HL-60 (cell line): ENCODE measurements around the gene TLL2.

Experiments
- DNase-seq, 2 experiments: peaks; one replicate each; pipeline ENCODE4 v3.0.0-alpha.2; 2010 to 2020; ENCODE audit warnings: low read depth in 1 of 2, low spot score in 1 of 2
- H3K27ac ChIP-seq: fragments of 250-450 bp; sonication (Bioruptor Pico); replicated peaks from 2 replicates; pipeline ENCODE4 v1.5.1; 2020; ENCODE audit warnings: mild to moderate bottlenecking, moderate library complexity
- H3K27me3 ChIP-seq: fragments of 250-450 bp; sonication (Bioruptor Pico); 2 replicates; pipeline ENCODE4 v1.5.1; 2021; ENCODE audit warnings: mild to moderate bottlenecking, moderate library complexity; ENCODE audit not compliant: insufficient read depth, poor library complexity, severe bottlenecking
- H3K4me3 ChIP-seq: replicated peaks from 2 replicates; pipeline ENCODE4 v1.5.1; 2011; ENCODE audit warnings: mild to moderate bottlenecking, control low read depth, low read length; ENCODE audit not compliant: insufficient read depth
- CTCF ChIP-seq: IDR thresholded peaks from one replicate; pipeline ENCODE4 v1.5.1; 2011; ENCODE audit warnings: low read length, control low read depth, inconsistent platforms; ENCODE audit not compliant: insufficient read depth
- GABPA ChIP-seq: IDR thresholded peaks from 2 replicates; pipeline ENCODE4 v1.6.1; 2012; ENCODE audit warnings: low read depth
- POLR2AphosphoS5 ChIP-seq: IDR thresholded peaks from 2 replicates; pipeline ENCODE4 v1.6.1; 2012; ENCODE audit warnings: low read depth
- REST ChIP-seq: IDR thresholded peaks from 2 replicates; pipeline ENCODE4 v1.6.1; 2012; ENCODE audit warnings: low read depth; ENCODE audit not compliant: insufficient replicate concordance
- SPI1 ChIP-seq: IDR thresholded peaks from 2 replicates; pipeline ENCODE4 v1.6.1; 2012; ENCODE audit warnings: low read depth, mild to moderate bottlenecking, borderline replicate concordance

The TLL2 gene

DNA sequence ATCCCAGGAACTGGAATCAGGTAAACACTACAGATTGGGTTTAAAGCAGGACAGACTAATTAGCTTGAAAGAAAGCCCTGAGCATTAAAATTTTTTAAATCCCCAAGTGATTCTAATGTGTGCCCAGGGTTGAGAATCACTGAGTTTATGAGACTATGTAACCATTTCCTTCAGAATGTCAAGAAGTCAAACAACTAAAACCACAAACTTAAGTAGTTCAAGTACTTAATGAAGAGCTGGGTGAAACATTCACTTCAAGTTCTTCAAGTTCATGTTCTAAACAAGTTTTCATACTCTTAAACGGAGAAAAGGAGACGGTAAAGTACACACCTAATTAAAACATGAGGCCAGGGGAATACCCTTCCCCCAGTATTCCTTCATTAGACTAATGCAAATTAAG, 28.2 kb upstream of the TLL2 start:
- TF ChIP-seq CTCF, result no peak
- TF ChIP-seq REST, result no peak
- no peak for TF ChIP-seq SPI1
- TF ChIP-seq GABPA, result no peak
- TF ChIP-seq POLR2AphosphoS5, result no peak
- Histone ChIP-seq H3K4me3 (no peak overlapping the region), H3K27ac (no peak overlapping the region), H3K27me3 (no peaks in the 10 kb centered on the region)
- DNase-seq, result no peak

DNA sequence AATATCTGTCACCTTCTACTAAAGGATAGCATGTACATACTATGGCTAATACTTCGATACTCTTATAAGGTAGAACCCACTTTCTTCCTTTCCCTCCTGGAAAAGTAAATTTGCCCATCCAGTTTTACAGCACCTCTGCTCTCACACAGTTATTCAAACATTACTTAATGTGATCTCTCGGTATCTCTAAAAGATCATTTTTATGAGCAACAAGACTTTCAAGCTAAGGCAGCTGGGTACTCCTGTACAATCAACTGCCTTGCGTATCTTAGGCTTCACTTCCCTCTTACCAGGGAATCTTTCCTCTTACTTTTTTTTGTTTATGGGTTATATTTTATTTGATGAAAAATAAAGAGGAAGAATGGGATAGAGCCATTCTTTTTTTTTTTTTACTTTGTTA, 26.5 kb upstream of the TLL2 start:
- no peak for DNase-seq
- Histone ChIP-seq H3K27ac (no peak overlapping the region), H3K4me3 (no peak overlapping the region), H3K27me3 (no peaks in the 10 kb centered on the region)
- TF ChIP-seq POLR2AphosphoS5 (no peak), GABPA (no peak), CTCF (no peak), REST (no peak), SPI1 (no peak)

DNA sequence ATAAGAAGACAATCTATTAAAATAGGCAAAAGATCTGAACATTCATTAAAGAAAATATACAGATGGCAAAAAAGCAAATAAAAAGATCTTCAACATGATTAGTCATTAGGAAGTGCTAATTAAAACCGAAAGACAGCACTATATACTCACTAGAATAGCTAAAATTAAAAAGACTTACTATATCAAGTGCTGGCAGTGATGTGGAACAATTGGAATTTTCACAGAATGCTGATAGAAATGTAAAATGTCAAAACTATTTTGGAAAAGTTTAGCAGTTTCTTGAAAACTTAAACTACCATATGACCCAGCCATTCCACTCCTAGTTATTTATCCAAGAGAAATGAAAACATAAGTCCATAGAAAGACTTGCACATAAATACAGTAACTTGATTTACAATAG, 25.0 kb upstream of the TLL2 start:
- TF ChIP-seq CTCF (no peak), GABPA (no peak), REST (no peak), POLR2AphosphoS5 (no peak)
- Histone ChIP-seq H3K27ac (no peak overlapping the region), H3K27me3 (no peaks in the 10 kb centered on the region), H3K4me3 (no peak overlapping the region)
- DNase-seq, result no peak
